ENCODE results near the gene CCDC149.

CCDC149 gene

DNA sequence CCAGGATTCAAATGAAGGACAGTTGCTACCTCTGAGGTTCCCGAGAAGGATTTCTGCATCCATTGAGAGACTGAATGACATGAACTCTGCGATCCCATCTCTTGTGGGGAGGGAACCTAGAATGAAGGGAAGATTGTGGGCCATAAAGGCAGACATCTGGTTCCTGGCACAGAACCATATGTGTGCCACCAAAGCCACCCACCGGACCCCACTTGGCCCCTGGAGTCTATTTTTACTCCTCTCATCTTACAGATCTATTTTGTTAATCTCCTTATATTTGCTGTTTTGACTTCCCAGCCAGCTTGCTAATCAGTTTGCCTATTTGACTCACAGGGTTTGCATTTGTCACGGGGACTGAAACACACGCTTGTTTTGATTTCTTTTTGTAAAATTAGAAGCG, 110.2 kb downstream of the CCDC149 start:
- DNase-seq (ENCODE audit: low read depth), result no peak

DNA sequence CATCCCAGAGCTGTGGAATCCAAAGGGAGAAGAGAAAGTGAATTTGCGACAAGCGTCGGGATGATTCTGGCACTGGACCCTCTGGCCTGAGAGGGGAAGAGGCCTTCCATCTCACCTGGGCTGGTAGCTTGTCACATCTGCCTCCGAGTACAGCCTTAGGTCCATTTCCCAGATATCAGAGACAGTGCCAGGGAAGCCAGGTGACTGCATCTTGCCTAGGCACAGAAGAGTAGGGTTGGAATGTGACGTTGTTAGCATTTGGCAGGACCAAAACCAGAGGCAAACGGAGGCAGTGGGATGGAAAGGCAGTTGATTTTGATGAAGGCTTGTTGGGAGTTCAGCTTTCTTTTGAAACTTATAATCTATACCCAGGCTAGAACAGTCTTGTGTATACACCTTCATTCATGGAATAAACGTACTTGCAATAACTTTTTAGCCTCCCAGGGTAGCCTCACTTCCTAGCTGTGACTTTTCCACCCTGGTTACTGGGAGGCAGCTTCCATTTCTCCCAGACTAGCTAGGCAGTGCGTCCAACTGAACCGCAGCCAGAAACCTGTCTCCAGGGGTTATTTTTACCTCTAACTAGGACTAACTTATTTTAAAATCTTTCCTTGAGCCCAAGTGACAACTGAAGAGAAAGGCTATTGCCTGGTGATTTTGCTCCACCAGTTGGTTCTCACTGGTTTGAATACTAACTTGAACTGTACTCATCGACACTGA, 111.5 kb downstream of the CCDC149 start:
- DNase-seq (ENCODE audit: low read depth), result no peak

- DNase-seq (ENCODE audit: low read depth), result no peak
These were observed 112.4 kb downstream of the CCDC149 start for GRCh38 chr4:24800325-24800895.

- no peak for DNase-seq (ENCODE audit: low read depth)
These were observed 113.1 kb downstream of the CCDC149 start for GRCh38 chr4:24799544-24800324.

- no peak for DNase-seq (ENCODE audit: low read depth)
These were observed 113.7 kb downstream of the CCDC149 start for GRCh38 chr4:24799196-24799543.

- DNase-seq (ENCODE audit: low read depth), result no peak
These were observed 114.7 kb downstream of the CCDC149 start for GRCh38 chr4:24798036-24798610.

GRCh38 chr4:24796620-24797019, 116.2 kb downstream of the CCDC149 start:
- no peak for DNase-seq (ENCODE audit: low read depth)

DNA sequence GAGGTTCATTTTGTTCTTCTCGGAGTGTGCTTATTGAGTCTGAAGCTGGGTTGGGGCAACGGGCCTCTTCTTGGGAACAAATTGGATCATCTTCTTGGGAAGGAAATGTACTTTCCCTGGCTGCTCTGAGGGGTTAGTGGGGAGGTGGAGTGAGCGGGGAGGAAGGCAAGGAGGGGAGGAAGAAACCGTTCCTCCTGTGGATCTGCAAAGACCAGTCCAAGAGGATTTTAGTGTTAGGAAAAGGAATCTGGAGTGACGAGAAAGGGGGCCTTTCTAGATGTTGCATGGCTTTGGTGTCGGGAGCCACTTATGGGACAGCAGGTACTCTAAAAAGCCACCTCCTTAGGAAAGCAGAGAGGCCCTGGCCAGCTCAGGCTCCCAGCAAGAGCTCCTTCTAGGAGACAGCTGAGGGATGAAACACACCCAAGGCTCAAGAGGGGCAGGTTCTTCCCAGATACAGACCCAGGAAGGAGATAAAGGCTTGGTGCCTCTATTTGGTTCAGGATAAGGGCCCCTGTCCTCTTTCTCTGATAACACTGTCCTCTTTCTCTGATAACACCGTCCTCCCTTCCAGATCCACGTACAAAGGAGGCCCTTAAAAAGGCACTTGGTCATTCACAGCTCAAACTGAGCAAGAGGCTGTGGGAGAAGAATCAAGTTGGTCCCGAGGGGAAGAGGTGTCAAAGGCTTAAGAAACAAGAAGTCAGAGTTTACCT, 117.0 kb downstream of the CCDC149 start:
- DNase-seq (ENCODE audit: low read depth), result no peak

- DNase-seq (ENCODE audit: low read depth), result peak; percentile 46
These were observed 117.8 kb downstream of the CCDC149 start, which contains the start of gene SOD3 for GRCh38 chr4:24794916-24795665. Gene SOD3 (plus strand): TSS chr4:24795573. CDS start chr4:24799522, 3,949 bp downstream.

DNA sequence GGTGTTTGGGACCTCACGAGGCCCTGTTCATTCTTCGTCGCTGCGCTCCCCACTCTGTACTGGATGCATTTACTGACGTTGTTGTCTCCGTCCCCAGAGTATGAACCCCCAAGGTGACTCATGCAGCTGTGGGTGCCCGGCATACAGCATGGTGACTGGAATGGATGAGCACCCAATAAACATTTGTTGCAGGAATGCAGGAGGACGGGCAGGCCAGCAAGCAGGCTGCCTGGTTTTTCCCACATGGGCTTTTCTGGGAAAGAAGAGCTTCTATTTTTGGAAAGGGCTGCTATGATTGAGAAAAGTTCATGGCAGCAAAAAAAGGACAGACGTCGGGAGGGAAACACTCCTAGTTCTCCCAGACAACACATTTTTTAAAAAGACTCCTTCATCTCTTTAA, 118.4 kb downstream of the CCDC149 start:
- no peak for DNase-seq (ENCODE audit: low read depth)

- no peak for DNase-seq (ENCODE audit: low read depth)
These were observed 118.8 kb downstream of the CCDC149 start for GRCh38 chr4:24794051-24794450.

DNA sequence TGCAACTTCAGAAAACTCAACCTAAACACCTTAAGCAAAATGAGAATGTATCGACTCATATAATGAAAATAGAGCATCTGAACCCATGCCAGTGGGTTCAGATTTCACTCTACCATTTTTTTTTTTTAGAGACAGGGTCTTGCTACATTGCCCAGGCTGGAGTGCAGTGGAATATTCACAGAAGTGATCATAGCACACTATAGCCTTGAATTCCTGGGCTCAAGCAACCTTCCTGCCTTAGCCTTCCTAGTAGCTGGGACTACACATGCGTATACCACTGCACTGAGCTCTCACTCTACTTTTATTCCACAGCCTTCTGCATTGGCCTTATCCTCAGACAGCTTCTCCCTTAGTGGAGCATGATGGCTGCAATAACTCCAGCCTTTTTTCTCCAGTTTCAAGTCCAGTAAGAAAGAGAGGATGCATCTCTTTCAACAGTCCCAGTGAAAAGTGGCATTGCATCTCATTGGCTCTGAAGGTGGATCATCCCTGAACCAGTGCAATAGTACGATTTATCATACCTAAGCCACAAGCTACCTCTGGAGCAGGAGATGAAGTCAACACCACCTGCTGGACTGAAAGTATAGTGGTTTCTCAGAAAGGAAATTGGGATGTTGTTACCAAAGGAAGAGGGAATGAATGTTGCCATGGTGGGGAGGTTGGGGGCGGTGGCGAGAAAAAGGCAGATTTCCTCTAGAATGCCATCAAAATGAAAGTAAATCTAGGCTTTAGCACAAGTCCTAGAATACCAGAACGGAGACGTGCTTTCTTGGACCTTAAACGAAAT, 119.4 kb downstream of the CCDC149 start:
- no peak for DNase-seq (ENCODE audit: low read depth)

DNA sequence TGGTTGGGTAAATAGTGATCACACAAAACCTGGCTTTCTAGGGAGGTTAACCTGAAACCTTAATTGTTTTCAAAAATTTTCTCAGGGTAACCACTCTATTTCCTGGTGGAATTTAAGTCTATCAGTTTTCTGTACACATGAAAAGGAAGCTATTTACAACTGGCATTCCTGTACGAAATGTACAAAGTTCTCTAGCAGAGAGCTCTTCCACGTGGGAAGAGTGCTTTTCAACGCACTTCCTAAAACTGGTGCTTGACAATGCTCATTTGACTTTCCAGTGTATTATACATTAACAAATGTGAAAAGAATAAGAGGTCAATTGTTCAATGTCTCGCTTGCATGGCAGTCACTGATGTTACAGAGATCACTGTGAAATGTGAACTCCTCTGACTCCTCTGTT, 120.3 kb downstream of the CCDC149 start:
- DNase-seq (ENCODE audit: low read depth), result no peak

- no peak for DNase-seq (ENCODE audit: low read depth)
These were observed 121.8 kb downstream of the CCDC149 start for GRCh38 chr4:24791043-24791442.

GRCh38 chr4:24783506-24783905, 129.3 kb downstream of the CCDC149 start:
- no peak for DNase-seq (ENCODE audit: low read depth)

- DNase-seq (ENCODE audit: low read depth), result no peak
These were observed 130.7 kb downstream of the CCDC149 start for GRCh38 chr4:24781999-24782745.

GRCh38 chr4:24780936-24781495, 131.8 kb downstream of the CCDC149 start:
- DNase-seq (ENCODE audit: low read depth), result no peak

GRCh38 chr4:24778464-24779225, 134.2 kb downstream of the CCDC149 start:
- peak; percentile 36 for DNase-seq (ENCODE audit: low read depth)

Data from HS-27A (cell line).